Neural progenitor cell (in vitro differentiated cells): Measurements from ENCODE around the gene RPGR. TPM values are rescaled to one million over a fixed set of nuclear protein-coding genes. Genes with fewer than 3 reads are reported as not detected.

Experiments used
- DNase-seq: peaks from one replicate; pipeline ENCODE4 v3.0.0-alpha.2; 2016; ENCODE audit warnings: low spot score
- H2AFZ ChIP-seq: fragments of 200-600 bp; sonication (generic); replicated peaks from 2 replicates; pipeline ENCODE4 v1.6.1; 2016; ENCODE audit warnings: antibody characterized with exemption
- H3F3A ChIP-seq: fragments of 200-600 bp; sonication (generic); 2 replicates; pipeline ENCODE4 v1.6.1; 2016; ENCODE audit warnings: antibody characterized with exemption, low read depth
- H3K27ac ChIP-seq: fragments of 200-600 bp; sonication (generic); 2 replicates; pipeline ENCODE4 v1.5.1; 2016; ENCODE audit warnings: mild to moderate bottlenecking
- H3K27me3 ChIP-seq: fragments of 200-600 bp; sonication (generic); 2 replicates; pipeline ENCODE4 v1.6.1; 2016; ENCODE audit warnings: mild to moderate bottlenecking, moderate library complexity
- H3K36me3 ChIP-seq: fragments of 200-600 bp; sonication (generic); 2 replicates; pipeline ENCODE4 v1.5.1; 2016
- H3K4me1 ChIP-seq: fragments of 200-600 bp; sonication (generic); 2 replicates; pipeline ENCODE4 v1.6.1; 2016; ENCODE audit warnings: mixed run types
- H3K4me2 ChIP-seq: fragments of 200-600 bp; sonication (generic); 2 replicates; pipeline ENCODE4 v1.6.1; 2016
- H3K4me3 ChIP-seq: fragments of 200-600 bp; sonication (generic); 2 replicates; pipeline ENCODE4 v1.5.1; 2016
- H3K79me2 ChIP-seq: fragments of 200-600 bp; sonication (generic); 2 replicates; pipeline ENCODE4 v1.6.1; 2016; ENCODE audit warnings: low read depth
- H3K9ac ChIP-seq: fragments of 200-600 bp; sonication (generic); 2 replicates; pipeline ENCODE4 v1.6.1; 2016
- H3K9me3 ChIP-seq: fragments of 200-600 bp; sonication (generic); 2 replicates; pipeline ENCODE4 v1.5.1; 2016; ENCODE audit warnings: low read depth
- H4K20me1 ChIP-seq: fragments of 200-600 bp; sonication (generic); 2 replicates; pipeline ENCODE4 v1.6.1; 2016; ENCODE audit warnings: low read depth
- H3K27ac Mint-ChIP-seq: 3 replicates; pipeline ENCODE4 v1.8.0; 2021; ENCODE audit warnings: mixed read lengths
- H3K27me3 Mint-ChIP-seq: 2 replicates; pipeline ENCODE4 v1.8.0; 2022; ENCODE audit warnings: low read depth, mild to moderate bottlenecking, inconsistent platforms, moderate library complexity, mixed read lengths; ENCODE audit not compliant: insufficient read depth
- H3K36me3 Mint-ChIP-seq: 3 replicates; pipeline ENCODE4 v1.8.0; 2021; ENCODE audit warnings: mixed read lengths
- H3K4me1 Mint-ChIP-seq: 3 replicates; pipeline ENCODE4 v1.8.0; 2021; ENCODE audit warnings: mixed read lengths
- H3K4me3 Mint-ChIP-seq: 3 replicates; pipeline ENCODE4 v1.8.0; 2021; ENCODE audit warnings: mild to moderate bottlenecking, moderate library complexity, mixed read lengths
- H3K9me3 Mint-ChIP-seq: 3 replicates; pipeline ENCODE4 v1.8.0; 2020; ENCODE audit warnings: mixed read lengths
- CTCF ChIP-seq: fragments of 200-600 bp; sonication (generic); IDR thresholded peaks from 2 replicates; pipeline ENCODE4 v1.5.1; 2017; ENCODE audit warnings: antibody characterized with exemption, mild to moderate bottlenecking
- EZH2 ChIP-seq: fragments of 200-600 bp; sonication (generic); IDR thresholded peaks from 2 replicates; pipeline ENCODE4 v1.6.1; 2017; ENCODE audit warnings: antibody characterized with exemption, mild to moderate bottlenecking, moderate library complexity
- EZH2phosphoT487 ChIP-seq: fragments of 200-600 bp; sonication (generic); IDR thresholded peaks from 2 replicates; pipeline ENCODE4 v1.6.1; 2017; ENCODE audit warnings: antibody characterized with exemption
- total RNA-seq: library from RNA; depleted of rRNA; stranded (reverse); fragments of >200 nt; gene quantifications from 2 replicates; pipeline ENCODE4 v1.2.3, GENCODE V29; 2015; ENCODE audit warnings: low replicate concordance

The RPGR gene
- total RNA-seq, 1 donor from 2014 or later, result 17.4 TPM

- H3K27me3 ChIP-seq, result no peaks in the 10 kb centered on the region
- H3K36me3 ChIP-seq, result no peaks in the 10 kb centered on the region
- H3K4me3 ChIP-seq, result no peak overlapping the region
- H3K27ac Mint-ChIP-seq, result no peak overlapping the region
- no peaks in the 10 kb centered on the region for H4K20me1 ChIP-seq
- no peaks in the 10 kb centered on the region for H3K79me2 ChIP-seq
- no peaks in the 10 kb centered on the region for H3F3A ChIP-seq
- no peaks in the 10 kb centered on the region for H3K9me3 ChIP-seq
- TF ChIP-seq EZH2 (no peak), CTCF (no peak), EZH2phosphoT487 (no peak)
- no peaks in the 10 kb centered on the region for H3K36me3 Mint-ChIP-seq
- no peak for DNase-seq
- peaks cover 2% of the 10 kb centered on the region for H3K27me3 Mint-ChIP-seq
- no peaks in the 10 kb centered on the region for H3K4me1 ChIP-seq
- no peaks in the 10 kb centered on the region for H3K4me1 Mint-ChIP-seq
- no peaks in the 10 kb centered on the region for H3K9me3 Mint-ChIP-seq
- no peak overlapping the region for H3K27ac ChIP-seq
- H3K4me2 ChIP-seq, result no peak overlapping the region
- H3K9ac ChIP-seq, result no peak overlapping the region
- no peak overlapping the region for H2AFZ ChIP-seq
- no peak overlapping the region for H3K4me3 Mint-ChIP-seq
Measured at GRCh38 chrX:38240541-38240940, 86.8 kb downstream of the RPGR start.

- Mint-ChIP-seq H3K27me3 (peaks cover 2% of the 10 kb centered on the region), H3K9me3 (no peaks in the 10 kb centered on the region), H3K4me1 (no peaks in the 10 kb centered on the region), H3K27ac (no peak overlapping the region), H3K36me3 (no peaks in the 10 kb centered on the region), H3K4me3 (no peak overlapping the region)
- H3K36me3 ChIP-seq, result no peaks in the 10 kb centered on the region
- no peak for DNase-seq
- H3K4me3 ChIP-seq, result no peak overlapping the region
- H3K27me3 ChIP-seq, result no peaks in the 10 kb centered on the region
- no peak overlapping the region for H3K9ac ChIP-seq
- H2AFZ ChIP-seq, result no peak overlapping the region
- H3F3A ChIP-seq, result no peaks in the 10 kb centered on the region
- no peak overlapping the region for H3K4me2 ChIP-seq
- H3K4me1 ChIP-seq, result no peaks in the 10 kb centered on the region
- no peaks in the 10 kb centered on the region for H3K79me2 ChIP-seq
- no peaks in the 10 kb centered on the region for H3K9me3 ChIP-seq
- no peak for TF ChIP-seq EZH2
- TF ChIP-seq CTCF, result no peak
- TF ChIP-seq EZH2phosphoT487, result no peak
- no peaks in the 10 kb centered on the region for H4K20me1 ChIP-seq
- no peak overlapping the region for H3K27ac ChIP-seq
Measured at GRCh38 chrX:38236901-38237615, 90.3 kb downstream of the RPGR start.

- Mint-ChIP-seq H3K36me3 (no peaks in the 10 kb centered on the region), H3K4me1 (no peaks in the 10 kb centered on the region), H3K9me3 (no peaks in the 10 kb centered on the region), H3K27ac (no peak overlapping the region), H3K4me3 (no peak overlapping the region), H3K27me3 (peaks cover 2% of the 10 kb centered on the region)
- Histone ChIP-seq H3K27me3 (no peaks in the 10 kb centered on the region), H3K9ac (no peak overlapping the region), H4K20me1 (no peaks in the 10 kb centered on the region), H3K79me2 (no peaks in the 10 kb centered on the region), H3F3A (no peaks in the 10 kb centered on the region), H3K4me1 (no peaks in the 10 kb centered on the region), H2AFZ (no peak overlapping the region), H3K27ac (no peak overlapping the region), H3K9me3 (no peaks in the 10 kb centered on the region), H3K36me3 (no peaks in the 10 kb centered on the region), H3K4me3 (no peak overlapping the region), H3K4me2 (no peak overlapping the region)
- TF ChIP-seq EZH2, result no peak
- DNase-seq, result no peak
Measured at GRCh38 chrX:38233891-38234667, 93.2 kb downstream of the RPGR start.
